GM12878 (cell line): Measurements from ENCODE around the gene SHANK1. TPM values are rescaled to one million over a fixed set of nuclear protein-coding genes. Genes with fewer than 3 reads are reported as not detected.

Experiments
- E2F8 ChIP-seq: fragments of 450-650 bp; IDR thresholded peaks from 2 replicates; pipeline ENCODE4 v1.6.1; 2018; ENCODE audit warnings: mild to moderate bottlenecking, low read depth, moderate library complexity; ENCODE audit not compliant: partially characterized antibody
- HDAC6 ChIP-seq: fragments of 200-600 bp; sonication (generic); IDR thresholded peaks from one replicate; pipeline ENCODE4 v1.8.0; 2017; ENCODE audit warnings: antibody characterized with exemption; ENCODE audit not compliant: unreplicated experiment
- SIX5 ChIP-seq: IDR thresholded peaks from 2 replicates; pipeline ENCODE4 v1.6.1; 2011; ENCODE audit warnings: mild to moderate bottlenecking, low read depth, low read length, moderate library complexity; ENCODE audit not compliant: severe bottlenecking
- ZNF592 ChIP-seq: fragments of 450-650 bp; IDR thresholded peaks from 2 replicates; pipeline ENCODE4 v1.6.1; 2017; ENCODE audit warnings: mild to moderate bottlenecking, moderate library complexity
- polyA plus RNA-seq, 11 experiments: library from polyadenylated mRNA; depleted of rRNA in 4 of 11; unstranded in 6 of 11; stranded (reverse) in 5 of 11; fragments of >200 nt; fragmentation: Nextera tagmentation in 4 of 11; fragmentation: Illumina TruSeq in 1 of 11; extraction: Ambion mirVana in 4 of 11; extraction: Trizol in 1 of 11; gene quantifications; 1 replicate in 1 of 11; 2 replicates in 10 of 11; pipeline versions ENCODE4 v1.2.1 to v1.2.3, GENCODE V29; 2011 to 2016; ENCODE audit warnings: inconsistent platforms in 2 of 11, missing spikeins in 2 of 11, low read depth in 1 of 11
- total RNA-seq, 4 experiments: library from RNA; depleted of rRNA in 3 of 4; stranded (reverse); fragments of >200 nt in 3 of 4; fragmentation: Illumina TruSeq in 1 of 4; extraction: Trizol in 1 of 4; gene quantifications; 2 replicates each; pipeline versions ENCODE4 v1.2.1 to v1.2.3, GENCODE V29; 2013 to 2021

The SHANK1 gene
- total and polyA plus RNA-seq, 10 of the 15 experiments (the other 5 are each of a cell fraction or from before 2014, with no cell fraction given) = not detected

- TF ChIP-seq SIX5 = no peak
- no peak for TF ChIP-seq E2F8
- TF ChIP-seq HDAC6 = no peak
- no peak for TF ChIP-seq ZNF592
- TF ChIP-seq, all 136 proteins: peak for 0
Observed at GRCh38 chr19:50648659-50649058, 70.9 kb downstream of the SHANK1 start (continued).
